ENCODE measurements around the gene FOXP4. TPM values are rescaled to one million over a fixed set of nuclear protein-coding genes. Genes with fewer than 3 reads are reported as not detected.

Gene FOXP4
- total RNA-seq, 1 donor from 2014 or later, result 137 TPM

GRCh38 chr6:41645007-41645618, 98.9 kb downstream of the FOXP4 start:
- no peak overlapping the region for H3K27ac Mint-ChIP-seq
- H3K36me3 Mint-ChIP-seq (ENCODE audit: insufficient read depth), result peaks cover 12% of the 10 kb centered on the region
- peaks cover 3% of the 10 kb centered on the region for H3K27me3 Mint-ChIP-seq
- H3K4me3 Mint-ChIP-seq (ENCODE audit: low read depth), result no peak overlapping the region
- DNase-seq (ENCODE audit: low spot score, unreplicated experiment), result no peak
- no peaks in the 10 kb centered on the region for H3K9me3 Mint-ChIP-seq (ENCODE audit: low read depth)
- TF ChIP-seq CTCF (IDR thresholded peaks at IDR 0.05; ENCODE audit: unreplicated experiment), result no peak
- peaks cover 14% of the 10 kb centered on the region for H3K4me1 Mint-ChIP-seq (ENCODE audit: low read depth)

- Mint-ChIP-seq H3K4me1 (ENCODE audit: low read depth) (peaks cover 13% of the 10 kb centered on the region), H3K4me3 (ENCODE audit: low read depth) (no peak overlapping the region), H3K27me3 (peaks cover under 1% of the 10 kb centered on the region), H3K36me3 (ENCODE audit: insufficient read depth) (peaks cover 10% of the 10 kb centered on the region), H3K27ac (no peak overlapping the region), H3K9me3 (ENCODE audit: low read depth) (no peaks in the 10 kb centered on the region)
- DNase-seq (ENCODE audit: low spot score, unreplicated experiment), result no peak
- no peak for TF ChIP-seq CTCF (IDR thresholded peaks at IDR 0.05; ENCODE audit: unreplicated experiment)
Measured at GRCh38 chr6:41646026-41646795, 100.0 kb downstream of the FOXP4 start.

GRCh38 chr6:41647061-41647511, 100.9 kb downstream of the FOXP4 start:
- H3K4me3 Mint-ChIP-seq (ENCODE audit: low read depth), result no peak overlapping the region
- no peaks in the 10 kb centered on the region for H3K27me3 Mint-ChIP-seq
- no peaks in the 10 kb centered on the region for H3K9me3 Mint-ChIP-seq (ENCODE audit: low read depth)
- H3K27ac Mint-ChIP-seq, result no peak overlapping the region
- H3K4me1 Mint-ChIP-seq (ENCODE audit: low read depth), result peaks cover 13% of the 10 kb centered on the region
- H3K36me3 Mint-ChIP-seq (ENCODE audit: insufficient read depth), result peaks cover 13% of the 10 kb centered on the region
- no peak for TF ChIP-seq CTCF (IDR thresholded peaks at IDR 0.05; ENCODE audit: unreplicated experiment)
- no peak for DNase-seq (ENCODE audit: low spot score, unreplicated experiment)

- TF ChIP-seq CTCF (IDR thresholded peaks at IDR 0.05; ENCODE audit: unreplicated experiment), result no peak
- peaks cover 10% of the 10 kb centered on the region for H3K4me1 Mint-ChIP-seq (ENCODE audit: low read depth)
- H3K36me3 Mint-ChIP-seq (ENCODE audit: insufficient read depth), result peaks cover 13% of the 10 kb centered on the region
- no peak overlapping the region for H3K4me3 Mint-ChIP-seq (ENCODE audit: low read depth)
- no peak for DNase-seq (ENCODE audit: low spot score, unreplicated experiment)
- no peaks in the 10 kb centered on the region for H3K9me3 Mint-ChIP-seq (ENCODE audit: low read depth)
- no peak overlapping the region for H3K27ac Mint-ChIP-seq
- no peaks in the 10 kb centered on the region for H3K27me3 Mint-ChIP-seq
Measured at GRCh38 chr6:41648070-41648585, 101.9 kb downstream of the FOXP4 start.

GRCh38 chr6:41648921-41649320, 102.7 kb downstream of the FOXP4 start:
- Mint-ChIP-seq H3K4me3 (ENCODE audit: low read depth) (no peak overlapping the region), H3K9me3 (ENCODE audit: low read depth) (no peaks in the 10 kb centered on the region), H3K27ac (no peak overlapping the region), H3K27me3 (no peaks in the 10 kb centered on the region), H3K4me1 (ENCODE audit: low read depth) (peaks cover 12% of the 10 kb centered on the region), H3K36me3 (ENCODE audit: insufficient read depth) (peaks cover 16% of the 10 kb centered on the region)
- TF ChIP-seq CTCF (IDR thresholded peaks at IDR 0.05; ENCODE audit: unreplicated experiment), result no peak
- no peak for DNase-seq (ENCODE audit: low spot score, unreplicated experiment)
